ENCODE measurements around the gene TNC.

- no peak for TF ChIP-seq CTCF (IDR thresholded peaks at IDR 0.05)
- TF ChIP-seq POLR2AphosphoS5 (IDR thresholded peaks at IDR 0.05) = no peak
Measured at GRCh38 chr9:115085773-115086377, 32.1 kb downstream of the TNC start.

Data from suprapubic skin (tissue), 3 donors.